ENCODE data around the gene RALA.

DNA sequence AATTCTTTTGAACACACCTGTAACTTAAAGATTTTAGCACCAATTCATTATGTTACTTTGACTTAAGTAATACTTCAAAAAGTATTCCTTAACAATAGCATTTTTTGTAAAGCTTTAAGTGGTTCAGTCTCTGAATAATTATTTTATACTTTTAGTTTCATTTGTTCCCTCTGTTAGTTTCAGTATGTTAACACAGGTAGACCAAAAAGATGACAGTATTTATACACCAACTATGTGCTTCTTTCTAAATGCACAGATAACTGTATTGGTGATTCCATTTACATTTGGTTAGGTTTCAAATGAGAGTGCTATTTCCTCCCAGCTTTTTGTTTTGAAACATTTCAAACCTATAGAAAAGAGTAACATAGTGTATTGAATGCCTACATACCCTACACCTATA is 14.0 kb downstream of the RALA start:
- TF ChIP-seq, protein P1, sequence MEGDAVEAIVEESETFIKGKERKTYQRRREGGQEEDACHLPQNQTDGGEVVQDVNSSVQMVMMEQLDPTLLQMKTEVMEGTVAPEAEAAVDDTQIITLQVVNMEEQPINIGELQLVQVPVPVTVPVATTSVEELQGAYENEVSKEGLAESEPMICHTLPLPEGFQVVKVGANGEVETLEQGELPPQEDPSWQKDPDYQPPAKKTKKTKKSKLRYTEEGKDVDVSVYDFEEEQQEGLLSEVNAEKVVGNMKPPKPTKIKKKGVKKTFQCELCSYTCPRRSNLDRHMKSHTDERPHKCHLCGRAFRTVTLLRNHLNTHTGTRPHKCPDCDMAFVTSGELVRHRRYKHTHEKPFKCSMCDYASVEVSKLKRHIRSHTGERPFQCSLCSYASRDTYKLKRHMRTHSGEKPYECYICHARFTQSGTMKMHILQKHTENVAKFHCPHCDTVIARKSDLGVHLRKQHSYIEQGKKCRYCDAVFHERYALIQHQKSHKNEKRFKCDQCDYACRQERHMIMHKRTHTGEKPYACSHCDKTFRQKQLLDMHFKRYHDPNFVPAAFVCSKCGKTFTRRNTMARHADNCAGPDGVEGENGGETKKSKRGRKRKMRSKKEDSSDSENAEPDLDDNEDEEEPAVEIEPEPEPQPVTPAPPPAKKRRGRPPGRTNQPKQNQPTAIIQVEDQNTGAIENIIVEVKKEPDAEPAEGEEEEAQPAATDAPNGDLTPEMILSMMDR (IDR thresholded peaks at IDR 0.05 in 4 of 5, conservative IDR thresholded peaks at IDR 0.05 in 1 of 5): no peak
- no peak for TF ChIP-seq POLR2A (IDR thresholded peaks at IDR 0.05)
